ENCODE data around the gene CHKB. TPM values are rescaled to one million over a fixed set of nuclear protein-coding genes. Genes with fewer than 3 reads are reported as not detected.

Gene CHKB
- total RNA-seq, 2 experiments from 2014 or later = 55.6 to 60.3 TPM

DNA sequence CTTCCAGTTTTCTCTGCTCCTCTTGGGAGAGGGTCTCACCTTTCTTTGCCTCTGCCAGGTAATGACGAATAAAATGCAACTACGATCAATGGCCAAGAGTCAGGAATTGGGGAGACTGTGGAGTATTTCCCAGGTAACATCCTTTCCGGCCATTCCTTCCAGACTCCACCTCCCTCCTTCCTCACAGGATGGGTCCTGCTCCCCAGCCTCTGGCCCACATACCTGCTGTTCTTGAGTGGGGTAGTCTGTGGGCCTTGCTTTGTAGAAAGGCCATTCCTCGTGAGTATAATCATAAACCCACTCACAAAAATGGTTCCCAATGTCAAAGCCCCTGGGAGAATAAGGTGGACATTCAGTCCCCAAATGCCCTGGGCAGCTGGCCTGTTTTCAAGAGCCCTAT, 2.9 kb downstream of the CHKB start:
- ChIA-PET POLR2A (interaction anchor here (1.3 kb wide), 1 partner anchor 41 kb away, joined by 3 read pairs; no protein-coding TSS in a partner anchor), CTCF (no interaction called here)
- H3K4me1 Mint-ChIP-seq (ENCODE audit: low read depth) = peaks cover 24% of the 10 kb centered on the region
- no peaks in the 10 kb centered on the region for H3K27me3 Mint-ChIP-seq
- intact Hi-C loops (cut with micrococcal nuclease) = loop anchor here (5.0 kb wide), 1 partner anchor 52 kb away; the partner anchor contains the start of gene SCO2
- H3K9me3 Mint-ChIP-seq = no peaks in the 10 kb centered on the region
- H3K4me3 Mint-ChIP-seq = no peak overlapping the region
- peaks cover 28% of the 10 kb centered on the region for H3K36me3 Mint-ChIP-seq (ENCODE audit: low read depth)
- no peak overlapping the region for H3K27ac Mint-ChIP-seq
- DNase-seq (no peak), ATAC-seq (no peak)
- TF ChIP-seq, protein P1, sequence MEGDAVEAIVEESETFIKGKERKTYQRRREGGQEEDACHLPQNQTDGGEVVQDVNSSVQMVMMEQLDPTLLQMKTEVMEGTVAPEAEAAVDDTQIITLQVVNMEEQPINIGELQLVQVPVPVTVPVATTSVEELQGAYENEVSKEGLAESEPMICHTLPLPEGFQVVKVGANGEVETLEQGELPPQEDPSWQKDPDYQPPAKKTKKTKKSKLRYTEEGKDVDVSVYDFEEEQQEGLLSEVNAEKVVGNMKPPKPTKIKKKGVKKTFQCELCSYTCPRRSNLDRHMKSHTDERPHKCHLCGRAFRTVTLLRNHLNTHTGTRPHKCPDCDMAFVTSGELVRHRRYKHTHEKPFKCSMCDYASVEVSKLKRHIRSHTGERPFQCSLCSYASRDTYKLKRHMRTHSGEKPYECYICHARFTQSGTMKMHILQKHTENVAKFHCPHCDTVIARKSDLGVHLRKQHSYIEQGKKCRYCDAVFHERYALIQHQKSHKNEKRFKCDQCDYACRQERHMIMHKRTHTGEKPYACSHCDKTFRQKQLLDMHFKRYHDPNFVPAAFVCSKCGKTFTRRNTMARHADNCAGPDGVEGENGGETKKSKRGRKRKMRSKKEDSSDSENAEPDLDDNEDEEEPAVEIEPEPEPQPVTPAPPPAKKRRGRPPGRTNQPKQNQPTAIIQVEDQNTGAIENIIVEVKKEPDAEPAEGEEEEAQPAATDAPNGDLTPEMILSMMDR (IDR thresholded peaks at IDR 0.05) = no peak

DNA sequence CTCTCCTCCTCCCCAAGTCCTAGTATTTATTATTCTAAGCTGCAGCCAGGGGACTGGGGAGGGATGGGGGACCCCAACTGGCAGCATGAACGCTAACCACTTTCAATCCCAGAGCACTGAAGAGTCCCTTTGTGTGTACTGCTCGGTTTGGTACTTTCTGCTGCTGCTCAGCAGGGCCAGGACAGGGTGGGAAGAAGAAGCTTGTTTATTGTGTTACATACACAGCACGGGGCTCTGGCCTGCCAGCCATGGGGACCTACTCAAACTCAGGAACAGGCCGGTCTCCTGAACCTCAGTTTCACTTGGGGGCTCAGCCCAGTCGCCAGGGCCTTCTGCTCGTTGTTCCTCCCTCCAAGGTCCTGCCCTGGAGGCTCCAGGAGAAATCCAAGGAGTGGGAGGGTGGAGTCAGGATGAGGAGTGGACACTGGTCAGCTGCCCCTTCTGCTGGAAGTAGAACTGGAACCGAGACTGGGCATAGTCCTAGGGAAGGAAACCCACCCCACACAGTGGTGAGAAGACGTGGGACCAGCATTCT, 3.8 kb downstream of the CHKB start:
- H3K4me1 Mint-ChIP-seq (ENCODE audit: low read depth) = peaks cover 23% of the 10 kb centered on the region
- CTCF ChIA-PET = interaction anchor here (0.7 to 1.2 kb wide), 2 partner anchors 42 to 81 kb away, joined by 3 to 5 read pairs; no protein-coding TSS in a partner anchor
- H3K4me3 Mint-ChIP-seq = no peak overlapping the region
- no peaks in the 10 kb centered on the region for H3K27me3 Mint-ChIP-seq
- DNase-seq (no peak), ATAC-seq (no peak)
- no peaks in the 10 kb centered on the region for H3K9me3 Mint-ChIP-seq
- intact Hi-C loops (cut with micrococcal nuclease) = no loop called here
- TF ChIP-seq, protein P1 (IDR thresholded peaks at IDR 0.05) = no peak
- H3K36me3 Mint-ChIP-seq (ENCODE audit: low read depth) = peaks cover 28% of the 10 kb centered on the region
- no peak overlapping the region for H3K27ac Mint-ChIP-seq
- POLR2A ChIA-PET = interaction anchor here (0.8 to 1.6 kb wide), 6 partner anchors 13 to 71 kb away, joined by 3 to 9 read pairs (median 4); partner anchors contain the start of genes LMF2, NCAPH2, SCO2 and TYMP

DNA sequence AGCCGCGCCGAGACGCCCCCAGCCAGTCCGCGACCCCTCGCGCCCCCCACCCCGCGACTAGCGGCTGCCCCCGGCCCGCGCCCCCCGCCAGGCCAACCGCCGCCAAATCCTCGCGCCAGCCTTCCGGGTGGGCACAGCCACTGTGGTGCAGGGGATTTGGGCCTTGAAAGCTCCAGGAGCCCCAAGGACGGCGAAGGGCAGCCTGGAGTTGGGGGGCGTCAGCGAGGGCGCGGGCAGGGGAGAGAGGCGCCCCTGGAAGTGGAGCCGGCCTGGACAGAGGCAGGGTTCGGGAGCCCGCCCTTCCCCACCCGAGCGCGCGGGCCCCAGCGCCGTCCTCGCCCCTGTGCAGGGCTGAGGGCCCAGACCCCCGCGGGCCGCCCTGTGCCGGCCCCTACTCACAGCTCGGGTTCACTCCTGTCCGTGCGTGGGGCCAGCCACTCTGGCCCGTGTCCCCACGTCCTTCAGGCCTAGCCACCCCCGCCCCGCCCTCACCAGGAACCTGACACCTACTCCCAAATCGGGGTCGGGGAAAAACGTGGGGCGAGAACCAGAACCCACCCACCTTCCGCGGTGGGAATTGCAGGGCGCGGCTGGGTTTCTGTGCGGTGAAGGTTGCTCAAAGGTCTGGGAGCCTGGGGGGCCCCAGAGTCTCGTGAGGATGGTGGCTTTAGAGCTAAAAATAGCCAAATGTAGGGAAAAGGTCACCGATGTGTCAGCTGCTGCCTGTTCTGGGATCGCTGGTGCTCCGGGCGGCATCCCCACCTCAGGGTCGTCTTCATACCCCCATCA, 4.5 kb downstream of the CHKB start, which contains the start of gene CPT1B:
TSS of gene CPT1B (minus strand) at position 441 of the 789 bp plus-strand sequence. CDS start 512 bp downstream, outside the sequence.
- H3K4me3 Mint-ChIP-seq = no peak within 1 kb of the TSS

DNA sequence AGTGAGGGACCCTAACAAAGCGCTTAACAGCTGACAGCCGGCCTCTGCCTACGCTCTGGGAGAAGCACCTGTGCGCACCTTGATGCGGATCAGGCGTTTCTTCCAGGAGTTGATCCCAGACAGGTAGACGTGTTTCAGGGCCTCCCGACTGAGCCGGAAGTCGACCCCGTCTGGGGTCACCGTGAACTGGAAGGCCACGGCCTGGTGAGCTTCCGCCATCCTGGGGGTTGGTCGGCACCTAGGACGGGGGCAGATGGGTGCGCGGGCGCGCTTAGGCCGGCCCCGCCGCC, 5.0 kb downstream of the CHKB start:
- no peak for ATAC-seq
- no peak overlapping the region for H3K4me3 Mint-ChIP-seq
- H3K36me3 Mint-ChIP-seq (ENCODE audit: low read depth) = peaks cover 23% of the 10 kb centered on the region
- no peaks in the 10 kb centered on the region for H3K9me3 Mint-ChIP-seq
- TF ChIP-seq, protein P1 (IDR thresholded peaks at IDR 0.05) = no peak
- peaks cover 17% of the 10 kb centered on the region for H3K4me1 Mint-ChIP-seq (ENCODE audit: low read depth)
- ChIA-PET CTCF (interaction anchor here (1.3 to 3.6 kb wide), 2 partner anchors 14 to 52 kb away, joined by 3 to 18 read pairs; partner anchors contain the start of genes SCO2 and SYCE3), POLR2A (interaction anchor here (0.7 to 1.6 kb wide), 4 partner anchors 12 to 52 kb away, joined by 3 to 9 read pairs (median 5); partner anchors contain the start of gene SCO2)
- no peak for DNase-seq
- intact Hi-C loops (cut with micrococcal nuclease) = no loop called here
- H3K27me3 Mint-ChIP-seq = no peaks in the 10 kb centered on the region
- no peak overlapping the region for H3K27ac Mint-ChIP-seq

More for the DNA sequence above, 4.5 kb downstream of the CHKB start, which contains the start of gene CPT1B:
- intact Hi-C loops (cut with micrococcal nuclease) = no loop called here
- H3K36me3 Mint-ChIP-seq (ENCODE audit: low read depth) = peaks cover 22% of the 10 kb centered on the region
- POLR2A ChIA-PET = interaction anchor here (0.8 to 1.6 kb wide), 5 partner anchors 13 to 70 kb away, joined by 3 to 9 read pairs (median 4); partner anchors contain the start of genes LMF2, NCAPH2, SCO2 and TYMP
- CTCF ChIA-PET = interaction anchor here (0.7 to 1.3 kb wide), 3 partner anchors 43 to 80 kb away, joined by 3 to 5 read pairs (median 3); partner anchors contain the start of gene SCO2
- no peaks in the 10 kb centered on the region for H3K9me3 Mint-ChIP-seq
- TF ChIP-seq, protein P1 (IDR thresholded peaks at IDR 0.05) = no peak
- H3K27ac Mint-ChIP-seq = no peak within 1 kb of the TSS
- no peak for DNase-seq
- peaks cover 17% of the 10 kb centered on the region for H3K4me1 Mint-ChIP-seq (ENCODE audit: low read depth)
- no peaks in the 10 kb centered on the region for H3K27me3 Mint-ChIP-seq
- no peak for ATAC-seq

Measured in activated CD8-positive, alpha-beta T cell treated with anti-CD3 and anti-CD28 coated beads for 36 hours (primary cell).